Panc1 (cell line): ENCODE data around the gene COL1A2. TPM values are rescaled to one million over a fixed set of nuclear protein-coding genes. Genes with fewer than 3 reads are reported as not detected.

Source experiments
- ATAC-seq: fragments of 200-7000 bp; cut with Tn5 transposase; 2 replicates; pipeline ENCODE4 v1.9.1; 2020; ENCODE audit warnings: mild to moderate bottlenecking, moderate library complexity
- BruUV-seq: library from RNA; stranded (reverse); fragments of 400-500 nt; replicated peaks from 2 replicates; lab custom pipeline; 2021; lab: Mats Ljungman, UMichigan
- CTCF ChIA-PET: fragments of 300-600 bp; sonication (Branson Sonifier 250); formaldehyde crosslinking; loops from one replicate; lab custom pipeline; 2022; ENCODE audit warnings: antibody characterized with exemption; lab: Charles Lee
- POLR2A ChIA-PET: fragments of 300-600 bp; sonication (Branson Sonifier 250); formaldehyde crosslinking; loops from one replicate; lab custom pipeline; 2022; ENCODE audit warnings: antibody characterized with exemption; lab: Charles Lee
- DNase-seq: peaks from one replicate; pipeline ENCODE4 v3.0.0-alpha.2; 2010; ENCODE audit warnings: low read depth, low spot score
- H3K27ac ChIP-seq: 2 replicates; pipeline ENCODE4 v1.5.1; 2011; ENCODE audit warnings: mild to moderate bottlenecking, low read length, inconsistent platforms
- H3K27me3 ChIP-seq: fragments of 200-500 bp; sonication (Bioruptor generic); 2 replicates; pipeline ENCODE4 v1.6.0; 2014; ENCODE audit warnings: low read length, inconsistent platforms; ENCODE audit not compliant: control insufficient read depth, insufficient read depth
- H3K36me3 ChIP-seq: fragments of 200-500 bp; sonication (Bioruptor generic); 2 replicates; pipeline ENCODE4 v1.5.1; 2014; ENCODE audit warnings: inconsistent platforms, mild to moderate bottlenecking, low read length, moderate library complexity; ENCODE audit not compliant: control insufficient read depth, insufficient read depth
- H3K4me1 ChIP-seq: 2 replicates; pipeline ENCODE4 v1.5.1; 2011; ENCODE audit warnings: inconsistent platforms, mild to moderate bottlenecking, low read length, moderate library complexity; ENCODE audit not compliant: control insufficient read depth, insufficient read depth
- H3K4me3 ChIP-seq, 2 experiments: 2 replicates each; pipeline ENCODE4 v1.5.1; 2011 to 2012; ENCODE audit warnings: low read depth in 2 of 2, low read length in 2 of 2, mild to moderate bottlenecking in 2 of 2, inconsistent platforms in 1 of 2, moderate library complexity in 1 of 2
- H3K9me3 ChIP-seq: fragments of 200-500 bp; sonication (Bioruptor generic); 2 replicates; pipeline ENCODE4 v1.5.1; 2014; ENCODE audit warnings: low read depth, mild to moderate bottlenecking, inconsistent platforms, low read length, moderate library complexity; ENCODE audit not compliant: control insufficient read depth, insufficient read depth
- POLR2AphosphoS5 ChIP-seq: IDR thresholded peaks from 2 replicates; pipeline ENCODE4 v1.6.1; 2012; ENCODE audit warnings: mild to moderate bottlenecking, low read depth, low read length, moderate library complexity
- SIN3A ChIP-seq: IDR thresholded peaks from 2 replicates; pipeline ENCODE4 v1.6.1; 2012; ENCODE audit warnings: low read depth, mild to moderate bottlenecking, low read length, moderate library complexity, borderline replicate concordance; ENCODE audit not compliant: insufficient read depth
- TCF7L2 ChIP-seq: IDR thresholded peaks from 2 replicates; pipeline ENCODE4 v1.6.1; 2011; ENCODE audit warnings: mild to moderate bottlenecking, low read depth, low read length, inconsistent platforms
- in situ Hi-C: cut with HindIII; loops from 2 replicates; pipeline ENCODE4 v1.10.0; 2016; ENCODE audit warnings: low sequenced_read_pairs, low pct_unique_long_range_greater_than_20kb
- intact Hi-C: fragments of 100-400 bp; cut with micrococcal nuclease; formaldehyde crosslinking; loops from one replicate; pipeline ENCODE4 v1.10.0; 2022; ENCODE audit not compliant: unreplicated experiment
- total RNA-seq: library from RNA; stranded (reverse); gene quantifications from one replicate; pipeline ENCODE4 v1.2.1, GENCODE V29; 2021; ENCODE audit not compliant: unreplicated experiment
- TF ChIP-seq, protein P1 (sequence below): fragments of 450-650 bp; IDR thresholded peaks from 2 replicates; pipeline ENCODE4 v1.5.1; 2017; ENCODE audit warnings: mild to moderate bottlenecking
- TF ChIP-seq, protein P2 (sequence below), 2 experiments: IDR thresholded peaks; 2 replicates each; pipeline ENCODE4 v1.6.1; 2011 to 2012; ENCODE audit warnings: low read depth in 2 of 2, control low read depth in 1 of 2, low read length in 1 of 2, mild to moderate bottlenecking in 1 of 2, moderate library complexity in 1 of 2; ENCODE audit not compliant: insufficient read depth in 1 of 2

Gene COL1A2
- total RNA-seq, 1 experiment from 2014 or later = 1.3 TPM

DNA sequence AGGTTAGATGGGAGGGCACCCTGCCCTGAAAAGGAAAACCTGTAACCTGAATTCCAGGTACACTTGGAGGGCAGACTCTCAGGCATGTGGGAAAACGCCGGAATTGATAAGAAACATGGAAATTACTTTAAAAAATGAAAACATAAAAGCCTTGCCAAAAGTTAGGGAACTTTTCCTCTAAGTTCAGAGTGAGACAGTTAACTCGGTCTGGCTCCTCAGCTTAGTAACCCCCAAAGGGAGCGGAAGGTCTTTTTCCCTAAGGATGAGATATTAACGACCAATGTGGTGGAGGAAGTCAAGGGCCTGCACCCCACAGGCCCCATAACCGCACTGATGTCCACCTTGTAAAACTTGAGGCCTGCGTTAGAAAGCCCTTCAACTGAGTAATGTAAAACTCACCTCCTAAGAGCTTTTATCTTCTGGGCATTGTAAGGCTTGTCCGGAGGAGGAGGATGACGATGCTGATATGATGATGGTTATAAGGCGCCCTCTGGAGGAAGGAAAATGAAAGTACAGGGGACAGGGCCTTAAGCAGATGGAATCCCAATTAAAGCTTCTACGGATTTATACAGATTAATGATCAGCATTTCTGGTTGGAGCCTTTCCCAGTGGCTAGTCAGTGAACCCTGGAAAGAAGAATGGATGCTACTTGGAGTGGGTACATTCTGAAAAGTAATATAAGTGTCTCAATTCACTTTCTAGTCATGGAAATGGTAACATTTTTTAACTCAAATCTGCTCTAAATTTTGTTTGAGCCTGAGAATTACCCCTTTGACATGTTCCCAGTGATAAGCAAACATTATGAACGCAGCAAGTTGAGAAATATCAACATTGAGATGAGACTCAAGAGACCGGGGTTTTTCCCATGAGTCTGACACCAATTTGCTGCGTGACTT, 694 bp downstream of the COL1A2 start:
- in situ Hi-C loops (no loop called here), intact Hi-C loops (loop anchor here (5.0 kb wide), 1 partner anchor 108 kb away; no protein-coding TSS in a partner anchor)
- Histone ChIP-seq H3K36me3 (no peaks in the 10 kb centered on the region), H3K27me3 (no peaks in the 10 kb centered on the region), H3K27ac (no peak overlapping the region), H3K4me1 (no peaks in the 10 kb centered on the region), H3K4me3 (no peak overlapping the region), H3K9me3 (no peaks in the 10 kb centered on the region)
- BruUV-seq = no TSS peak
- TF ChIP-seq, protein P1, sequence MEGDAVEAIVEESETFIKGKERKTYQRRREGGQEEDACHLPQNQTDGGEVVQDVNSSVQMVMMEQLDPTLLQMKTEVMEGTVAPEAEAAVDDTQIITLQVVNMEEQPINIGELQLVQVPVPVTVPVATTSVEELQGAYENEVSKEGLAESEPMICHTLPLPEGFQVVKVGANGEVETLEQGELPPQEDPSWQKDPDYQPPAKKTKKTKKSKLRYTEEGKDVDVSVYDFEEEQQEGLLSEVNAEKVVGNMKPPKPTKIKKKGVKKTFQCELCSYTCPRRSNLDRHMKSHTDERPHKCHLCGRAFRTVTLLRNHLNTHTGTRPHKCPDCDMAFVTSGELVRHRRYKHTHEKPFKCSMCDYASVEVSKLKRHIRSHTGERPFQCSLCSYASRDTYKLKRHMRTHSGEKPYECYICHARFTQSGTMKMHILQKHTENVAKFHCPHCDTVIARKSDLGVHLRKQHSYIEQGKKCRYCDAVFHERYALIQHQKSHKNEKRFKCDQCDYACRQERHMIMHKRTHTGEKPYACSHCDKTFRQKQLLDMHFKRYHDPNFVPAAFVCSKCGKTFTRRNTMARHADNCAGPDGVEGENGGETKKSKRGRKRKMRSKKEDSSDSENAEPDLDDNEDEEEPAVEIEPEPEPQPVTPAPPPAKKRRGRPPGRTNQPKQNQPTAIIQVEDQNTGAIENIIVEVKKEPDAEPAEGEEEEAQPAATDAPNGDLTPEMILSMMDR = peak; percentile 81
- TF ChIP-seq POLR2AphosphoS5 = no peak
- DNase-seq = peak; percentile 62
- ATAC-seq = peak; percentile 95
- POLR2A ChIA-PET = no interaction called here
- CTCF ChIA-PET = interaction anchor here (0.5 to 2.2 kb wide), 4 partner anchors 99 to 1218 kb away, joined by 3 to 19 read pairs (median 7); no protein-coding TSS in a partner anchor

DNA sequence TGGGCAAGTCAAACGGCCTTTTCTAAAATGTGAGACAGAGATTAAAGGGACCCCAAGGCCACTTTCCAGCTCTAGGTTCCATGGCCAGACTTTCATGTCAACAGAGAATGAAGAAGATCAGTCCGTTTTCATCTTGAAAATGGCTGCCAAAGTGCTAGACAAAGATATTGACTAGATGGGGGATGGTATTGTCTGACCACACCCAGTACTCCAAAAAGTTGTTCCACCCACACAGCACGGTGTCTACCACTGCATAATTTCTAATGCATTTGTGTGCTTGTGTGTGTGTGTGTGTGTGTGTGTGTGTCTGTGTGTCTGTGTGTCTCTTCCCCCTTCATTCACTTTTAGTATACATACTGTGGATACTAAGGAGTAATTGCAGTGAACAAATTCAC, 1.3 kb downstream of the COL1A2 start:
- no peak for TF ChIP-seq TCF7L2
- no peak for TF ChIP-seq SIN3A
- TF ChIP-seq POLR2AphosphoS5 = no peak
- TF ChIP-seq, protein P2, sequence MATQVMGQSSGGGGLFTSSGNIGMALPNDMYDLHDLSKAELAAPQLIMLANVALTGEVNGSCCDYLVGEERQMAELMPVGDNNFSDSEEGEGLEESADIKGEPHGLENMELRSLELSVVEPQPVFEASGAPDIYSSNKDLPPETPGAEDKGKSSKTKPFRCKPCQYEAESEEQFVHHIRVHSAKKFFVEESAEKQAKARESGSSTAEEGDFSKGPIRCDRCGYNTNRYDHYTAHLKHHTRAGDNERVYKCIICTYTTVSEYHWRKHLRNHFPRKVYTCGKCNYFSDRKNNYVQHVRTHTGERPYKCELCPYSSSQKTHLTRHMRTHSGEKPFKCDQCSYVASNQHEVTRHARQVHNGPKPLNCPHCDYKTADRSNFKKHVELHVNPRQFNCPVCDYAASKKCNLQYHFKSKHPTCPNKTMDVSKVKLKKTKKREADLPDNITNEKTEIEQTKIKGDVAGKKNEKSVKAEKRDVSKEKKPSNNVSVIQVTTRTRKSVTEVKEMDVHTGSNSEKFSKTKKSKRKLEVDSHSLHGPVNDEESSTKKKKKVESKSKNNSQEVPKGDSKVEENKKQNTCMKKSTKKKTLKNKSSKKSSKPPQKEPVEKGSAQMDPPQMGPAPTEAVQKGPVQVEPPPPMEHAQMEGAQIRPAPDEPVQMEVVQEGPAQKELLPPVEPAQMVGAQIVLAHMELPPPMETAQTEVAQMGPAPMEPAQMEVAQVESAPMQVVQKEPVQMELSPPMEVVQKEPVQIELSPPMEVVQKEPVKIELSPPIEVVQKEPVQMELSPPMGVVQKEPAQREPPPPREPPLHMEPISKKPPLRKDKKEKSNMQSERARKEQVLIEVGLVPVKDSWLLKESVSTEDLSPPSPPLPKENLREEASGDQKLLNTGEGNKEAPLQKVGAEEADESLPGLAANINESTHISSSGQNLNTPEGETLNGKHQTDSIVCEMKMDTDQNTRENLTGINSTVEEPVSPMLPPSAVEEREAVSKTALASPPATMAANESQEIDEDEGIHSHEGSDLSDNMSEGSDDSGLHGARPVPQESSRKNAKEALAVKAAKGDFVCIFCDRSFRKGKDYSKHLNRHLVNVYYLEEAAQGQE (IDR thresholded peaks at IDR 0.05; ENCODE audit: insufficient read depth in 1 of 2, low read depth in 2 of 2, low read length in 1 of 2) = no peak
- TF ChIP-seq, protein P1 = no peak
- Histone ChIP-seq H3K4me3 (no peak overlapping the region), H3K36me3 (no peaks in the 10 kb centered on the region), H3K4me1 (no peaks in the 10 kb centered on the region), H3K27ac (no peak overlapping the region), H3K9me3 (no peaks in the 10 kb centered on the region), H3K27me3 (no peaks in the 10 kb centered on the region)
- intact Hi-C loops (loop anchor here (5.0 kb wide), 1 partner anchor 109 kb away; no protein-coding TSS in a partner anchor), in situ Hi-C loops (no loop called here)
- POLR2A ChIA-PET = no interaction called here
- CTCF ChIA-PET = interaction anchor here (0.5 to 2.2 kb wide), 3 partner anchors 100 to 1217 kb away, joined by 3 to 19 read pairs (median 11); no protein-coding TSS in a partner anchor
- ATAC-seq (no peak), DNase-seq (no peak)
- no TSS peak for BruUV-seq
